H9 (cell line): Measurements from ENCODE around the gene MORF4L1. TPM values are rescaled to one million over a fixed set of nuclear protein-coding genes. Genes with fewer than 3 reads are reported as not detected.

Experiments used
- DNase-seq: peaks from one replicate; pipeline ENCODE4 v3.0.0-alpha.2; 2017
- H2AFZ ChIP-seq: one replicate; pipeline ENCODE4 v1.6.1; 2013; ENCODE audit warnings: mild to moderate bottlenecking, low read length, control low read depth, moderate library complexity
- H2AK5ac ChIP-seq: 2 replicates; pipeline ENCODE4 v1.6.1; 2013; ENCODE audit warnings: low read length, control low read depth, mixed read lengths; ENCODE audit not compliant: insufficient read length
- H2BK120ac ChIP-seq: one replicate; pipeline ENCODE4 v1.6.1; 2013; ENCODE audit warnings: low read depth, mild to moderate bottlenecking, low read length, control low read depth, inconsistent platforms; ENCODE audit not compliant: poor library complexity, severe bottlenecking
- H2BK12ac ChIP-seq: 2 replicates; pipeline ENCODE4 v1.6.1; 2013; ENCODE audit warnings: low read length, control low read depth, mixed read lengths, low read depth; ENCODE audit not compliant: insufficient read length
- H2BK15ac ChIP-seq: 2 replicates; pipeline ENCODE4 v1.6.1; 2013; ENCODE audit warnings: low read depth, low read length, control low read depth
- H2BK20ac ChIP-seq: one replicate; pipeline ENCODE4 v1.6.1; 2013; ENCODE audit warnings: low read depth, mild to moderate bottlenecking, low read length, control low read depth, inconsistent platforms; ENCODE audit not compliant: poor library complexity, severe bottlenecking
- H2BK5ac ChIP-seq: 2 replicates; pipeline ENCODE4 v1.6.1; 2013; ENCODE audit warnings: low read length, control low read depth, mixed read lengths; ENCODE audit not compliant: insufficient read length
- H3K14ac ChIP-seq: 2 replicates; pipeline ENCODE4 v1.6.1; 2013; ENCODE audit warnings: low read length, control low read depth; ENCODE audit not compliant: insufficient read depth
- H3K18ac ChIP-seq: 2 replicates; pipeline ENCODE4 v1.6.1; 2013; ENCODE audit warnings: low read depth, mild to moderate bottlenecking, mixed read lengths, low read length, control low read depth; ENCODE audit not compliant: insufficient read length
- H3K23ac ChIP-seq: 2 replicates; pipeline ENCODE4 v1.6.1; 2013; ENCODE audit warnings: low read length, control low read depth, mixed read lengths, low read depth; ENCODE audit not compliant: insufficient read length
- H3K23me2 ChIP-seq: 2 replicates; pipeline ENCODE4 v1.6.1; 2013; ENCODE audit warnings: low read depth, mild to moderate bottlenecking, mixed read lengths, low read length, control low read depth; ENCODE audit not compliant: insufficient read length, poor library complexity, severe bottlenecking
- H3K27ac ChIP-seq: 2 replicates; pipeline ENCODE4 v1.5.1; 2013; ENCODE audit warnings: low read length, control low read depth, mixed read lengths, low read depth; ENCODE audit not compliant: insufficient read length
- H3K27me3 ChIP-seq: 2 replicates; pipeline ENCODE4 v1.6.1; 2013; ENCODE audit warnings: low read length, control low read depth, inconsistent platforms; ENCODE audit not compliant: insufficient read depth
- H3K4ac ChIP-seq: 2 replicates; pipeline ENCODE4 v1.6.1; 2013; ENCODE audit warnings: low read depth, mild to moderate bottlenecking, control low read depth, inconsistent platforms, low read length, moderate library complexity
- H3K4me1 ChIP-seq: 2 replicates; pipeline ENCODE4 v1.6.1; 2013; ENCODE audit warnings: low read length, control low read depth, inconsistent platforms; ENCODE audit not compliant: insufficient read depth
- H3K4me2 ChIP-seq: 2 replicates; pipeline ENCODE4 v1.6.1; 2013; ENCODE audit warnings: low read length, control low read depth, mixed read lengths; ENCODE audit not compliant: insufficient read length, insufficient read depth
- H3K56ac ChIP-seq: 2 replicates; pipeline ENCODE4 v1.6.1; 2013; ENCODE audit warnings: low read depth, mild to moderate bottlenecking, mixed read lengths, low read length, control low read depth; ENCODE audit not compliant: insufficient read length
- H3K79me1 ChIP-seq: 2 replicates; pipeline ENCODE4 v1.6.1; 2013; ENCODE audit warnings: low read depth, mild to moderate bottlenecking, moderate library complexity, low read length, control low read depth, inconsistent platforms; ENCODE audit not compliant: insufficient read depth, poor library complexity, severe bottlenecking
- H3K79me2 ChIP-seq: 2 replicates; pipeline ENCODE4 v1.6.1; 2013; ENCODE audit warnings: low read length, control low read depth, inconsistent platforms; ENCODE audit not compliant: insufficient read depth
- H3K9ac ChIP-seq: 2 replicates; pipeline ENCODE4 v1.6.1; 2013; ENCODE audit warnings: low read length, control low read depth, mixed read lengths; ENCODE audit not compliant: insufficient read length; ENCODE audit errors: extremely low read depth
- H3K9me3 ChIP-seq: one replicate; pipeline ENCODE4 v1.6.1; 2013; ENCODE audit warnings: low read depth, low read length, inconsistent platforms; ENCODE audit not compliant: control insufficient read depth
- H3T11ph ChIP-seq: one replicate; pipeline ENCODE4 v1.6.1; 2013; ENCODE audit warnings: mild to moderate bottlenecking, low read length, control low read depth, inconsistent platforms
- H4K20me1 ChIP-seq: one replicate; pipeline ENCODE4 v1.6.1; 2013; ENCODE audit not compliant: control insufficient read depth, insufficient read length, insufficient read depth
- H4K5ac ChIP-seq: 2 replicates; pipeline ENCODE4 v1.6.1; 2013; ENCODE audit warnings: low read depth, mild to moderate bottlenecking, mixed read lengths, low read length, control low read depth; ENCODE audit not compliant: insufficient read length
- H4K8ac ChIP-seq: replicated peaks from 2 replicates; pipeline ENCODE4 v1.6.1; 2013; ENCODE audit warnings: low read length, control low read depth, mixed read lengths, low read depth; ENCODE audit not compliant: insufficient read length
- H4K91ac ChIP-seq: 2 replicates; pipeline ENCODE4 v1.6.1; 2013; ENCODE audit warnings: low read depth, mild to moderate bottlenecking, moderate library complexity, mixed read lengths, low read length, control low read depth; ENCODE audit not compliant: insufficient read length
- H3K27ac Mint-ChIP-seq, 3 experiments: 2 replicates in 2 of 3; 3 replicates in 1 of 3; pipeline ENCODE4 v1.8.0; 2020 to 2021; ENCODE audit warnings: mixed read lengths in 3 of 3, mild to moderate bottlenecking in 1 of 3, moderate library complexity in 1 of 3
- H3K27me3 Mint-ChIP-seq: 2 replicates; pipeline ENCODE4 v1.8.0; 2021; ENCODE audit warnings: low read depth, mild to moderate bottlenecking, moderate library complexity, mixed read lengths
- H3K36me3 Mint-ChIP-seq, 3 experiments: 2 replicates in 2 of 3; 3 replicates in 1 of 3; pipeline ENCODE4 v1.8.0; 2020 to 2021; ENCODE audit warnings: low read depth in 3 of 3, mixed read lengths in 3 of 3; ENCODE audit not compliant: insufficient read depth in 1 of 3
- H3K4me1 Mint-ChIP-seq, 2 experiments: 2 replicates each; pipeline ENCODE4 v1.8.0; 2020; ENCODE audit warnings: mixed read lengths in 2 of 2
- H3K4me3 Mint-ChIP-seq, 2 experiments: 2 replicates in 1 of 2; 3 replicates in 1 of 2; pipeline ENCODE4 v1.8.0; 2020 to 2021; ENCODE audit warnings: mild to moderate bottlenecking in 2 of 2, mixed read lengths in 2 of 2, moderate library complexity in 1 of 2
- H3K9me3 Mint-ChIP-seq, 2 experiments: 2 replicates in 1 of 2; 3 replicates in 1 of 2; pipeline ENCODE4 v1.8.0; 2020; ENCODE audit warnings: mild to moderate bottlenecking in 2 of 2, mixed read lengths in 2 of 2, moderate library complexity in 1 of 2
- CTCF ChIP-seq: fragments of 200-600 bp; sonication (generic); conservative IDR thresholded peaks from 3 replicates; pipeline ENCODE4 v1.8.0; 2021; ENCODE audit warnings: antibody characterized with exemption, mild to moderate bottlenecking
- WGBS: extraction: QIAGEN DNeasy Blood & Tissue Kit; methylation state at CpG from one replicate; pipeline ENCODE4 v1.1.7; 2013; ENCODE audit warnings: missing lambda C conversion rate, low lambda C conversion rate, mixed read lengths; ENCODE audit not compliant: insufficient read length; ENCODE audit errors: extremely low coverage; 5-methylcytosine and 5-hydroxymethylcytosine counted together
- total RNA-seq: library from RNA; stranded (reverse); gene quantifications from 2 replicates; pipeline ENCODE4 v1.2.1, GENCODE V29; 2021

The MORF4L1 gene
- total RNA-seq, 1 experiment from 2014 or later = 544 TPM

GRCh38 chr15:78830514-78831228, 42.0 kb upstream of the MORF4L1 start:
- Histone ChIP-seq H3T11ph (no peak overlapping the region), H3K4ac (no peak overlapping the region), H3K18ac (no peak overlapping the region), H4K20me1 (no peaks in the 10 kb centered on the region), H4K91ac (no peak overlapping the region), H3K23ac (no peak overlapping the region), H3K79me1 (no peaks in the 10 kb centered on the region), H3K27me3 (no peaks in the 10 kb centered on the region), H3K4me2 (no peak overlapping the region), H4K5ac (no peak overlapping the region), H2BK12ac (no peak overlapping the region), H2AK5ac (no peak overlapping the region), H2BK15ac (no peak overlapping the region), H3K27ac (no peak overlapping the region), H3K14ac (no peak overlapping the region; the same call in 1 of the 2 replicates), H3K9ac (no peak overlapping the region), H3K9me3 (no peaks in the 10 kb centered on the region), H4K8ac (no peak overlapping the region), H3K4me1 (0 out of 2 replicates have a peak, but pooled peaks cover under 1% of the 10 kb centered on the region), H2BK5ac (no peak overlapping the region), H3K23me2 (no peaks in the 10 kb centered on the region), H2AFZ (no peak overlapping the region), H3K56ac (no peak overlapping the region), H2BK120ac (no peak overlapping the region), H3K79me2 (no peaks in the 10 kb centered on the region), H2BK20ac (no peak overlapping the region)
- Mint-ChIP-seq H3K9me3 (no peaks in the 10 kb centered on the region), H3K4me3 (no peak overlapping the region), H3K27me3 (no peaks in the 10 kb centered on the region), H3K27ac (no peak overlapping the region), H3K4me1 (peaks cover 0 to 5% of the 10 kb centered on the region in 2 experiments; a peak in 3 of 4 replicates), H3K36me3 (no peaks in the 10 kb centered on the region)
- peak; percentile 63 for DNase-seq
- TF ChIP-seq CTCF = no peak
- WGBS = no CpG with 5 or more reads among the region's 52 CpGs
